MV-4-11 (cell line): Measurements from ENCODE around the gene PARD6G.
"Not testable (repeated sequence)": the region's sequence is repeated elsewhere in the genome, so short reads cannot be mapped to it uniquely, and the experiment has no call there.

Experiments used
- DNase-seq: peaks from one replicate; lab custom pipeline; 2025; lab: John Stamatoyannopoulos, UW

Gene PARD6G

GRCh38 chr18:80241919-80242777 lies 5.2 kb downstream of the PARD6G start:
- DNase-seq = no peak

GRCh38 chr18:80239830-80240229 lies 7.5 kb downstream of the PARD6G start:
- DNase-seq = no peak

GRCh38 chr18:80238651-80239260 lies 8.6 kb downstream of the PARD6G start:
- no peak for DNase-seq

GRCh38 chr18:80237519-80237918 lies 9.8 kb downstream of the PARD6G start:
- not testable (repeated sequence) for DNase-seq

GRCh38 chr18:80234398-80234797 lies 12.9 kb downstream of the PARD6G start:
- DNase-seq = no peak

GRCh38 chr18:80233899-80234298 lies 13.4 kb downstream of the PARD6G start:
- DNase-seq = no peak

GRCh38 chr18:80233201-80233835 lies 14.0 kb downstream of the PARD6G start:
- DNase-seq = no peak

GRCh38 chr18:80232710-80233109 lies 14.6 kb downstream of the PARD6G start:
- DNase-seq = no peak

- DNase-seq = no peak
Measured at GRCh38 chr18:80232030-80232429, 15.3 kb downstream of the PARD6G start.

GRCh38 chr18:80231616-80232015 lies 15.7 kb downstream of the PARD6G start:
- DNase-seq = no peak

GRCh38 chr18:80231151-80231550 lies 16.2 kb downstream of the PARD6G start:
- no peak for DNase-seq

DNA sequence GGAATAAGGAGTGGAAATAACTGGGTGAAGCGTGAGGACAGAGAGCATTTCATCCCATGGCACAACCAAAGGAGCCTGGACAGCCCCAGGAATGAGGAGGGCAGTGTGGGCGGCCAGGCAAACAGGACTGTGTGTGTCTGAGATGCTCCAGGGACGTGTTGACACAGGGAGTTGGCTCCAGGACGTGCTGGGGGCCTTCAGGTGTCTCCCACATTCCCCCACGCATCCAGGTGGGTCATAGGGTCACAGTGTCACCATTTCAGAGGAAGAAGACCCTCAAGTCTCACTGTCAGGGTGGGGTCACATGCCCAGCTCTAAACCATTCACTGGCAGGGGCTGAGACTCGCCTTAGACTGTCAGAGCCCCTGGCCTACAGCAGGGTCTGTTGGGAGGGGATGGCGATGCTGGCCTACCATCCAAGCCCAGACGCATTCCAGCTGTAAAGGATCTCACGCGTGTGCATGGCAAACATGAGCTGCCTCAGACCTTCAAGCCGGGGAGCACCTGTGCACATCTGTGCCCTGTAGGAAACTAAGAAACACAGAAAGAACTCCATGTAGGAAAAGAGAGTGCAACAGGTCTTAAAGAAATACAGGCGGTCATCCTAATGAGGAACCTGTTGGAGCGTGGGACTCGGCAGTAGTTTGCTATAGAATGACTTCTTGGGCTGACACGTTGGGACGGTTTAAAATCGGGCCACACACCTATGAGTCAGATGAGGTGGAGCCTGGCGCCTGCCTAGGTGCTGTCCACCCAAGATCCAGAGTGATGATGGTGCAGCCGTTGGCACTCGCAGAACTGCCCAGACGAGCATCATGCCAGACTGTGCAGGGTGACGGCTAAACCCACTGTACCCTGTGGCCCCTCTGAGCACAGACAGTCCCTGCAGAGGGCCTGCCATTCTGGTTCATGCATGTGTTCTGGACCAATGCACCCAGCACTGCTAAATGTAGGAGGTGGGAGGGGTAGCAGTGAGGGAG lies 17.3 kb downstream of the PARD6G start:
- no peak for DNase-seq

- DNase-seq = no peak
Measured at GRCh38 chr18:80229363-80229762, 18.0 kb downstream of the PARD6G start.

DNA sequence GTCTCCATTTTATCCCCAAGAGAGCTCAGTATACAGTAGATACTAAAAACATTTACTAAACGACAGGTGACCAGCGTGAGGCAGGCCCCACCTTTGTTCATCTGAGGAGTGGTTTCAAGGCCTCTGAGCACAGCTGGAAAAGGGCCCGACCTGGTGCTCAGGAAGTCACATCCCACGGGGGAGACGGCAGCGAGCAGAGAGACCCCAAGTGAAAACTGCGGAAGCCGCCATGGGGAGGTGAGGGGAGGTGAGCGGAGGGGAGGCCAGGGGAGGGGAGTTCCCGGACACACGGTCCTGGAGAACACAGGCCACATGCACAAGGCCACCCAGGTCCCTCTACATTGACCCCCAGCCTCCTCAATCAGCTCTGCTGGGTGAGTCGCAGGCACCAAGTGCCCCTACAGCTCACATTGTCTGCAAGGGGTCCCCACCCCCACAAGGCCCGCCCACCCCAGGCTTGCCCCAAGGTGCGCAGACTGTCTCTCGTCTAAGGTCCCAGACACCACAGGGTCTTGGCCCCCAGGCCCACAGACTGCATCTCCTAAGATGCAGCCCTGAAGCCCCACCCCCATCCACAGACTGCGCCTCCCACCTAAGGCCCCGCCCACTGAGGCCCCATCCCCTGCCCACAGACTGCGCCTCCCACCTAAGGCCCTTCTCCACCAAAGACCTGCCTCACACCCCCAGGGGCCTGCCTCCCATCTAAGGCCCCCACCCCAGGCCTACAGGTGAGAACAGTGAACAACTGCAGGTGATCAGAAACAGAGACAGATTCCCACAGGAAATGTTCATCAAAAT lies 19.1 kb downstream of the PARD6G start:
- no peak for DNase-seq

DNA sequence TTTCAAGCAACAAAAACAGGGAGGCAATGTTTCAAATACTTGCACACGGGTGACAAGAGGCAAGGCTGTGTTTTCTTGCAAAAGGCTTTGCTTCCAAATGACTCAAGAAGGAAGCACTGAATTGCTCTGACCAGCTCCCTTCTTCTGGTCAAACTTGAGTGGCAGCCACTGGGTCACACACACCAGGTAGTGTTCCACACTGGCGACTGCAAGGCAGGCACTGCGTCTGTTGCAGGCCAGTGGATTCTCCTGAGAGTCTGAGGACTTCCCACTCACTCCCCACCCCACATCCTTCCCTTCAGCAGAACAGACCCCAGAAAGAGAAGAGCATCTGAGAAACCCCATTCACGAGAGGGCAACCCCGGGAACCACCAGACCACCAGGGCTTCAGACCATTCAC lies 19.8 kb downstream of the PARD6G start:
- DNase-seq = no peak

GRCh38 chr18:80225685-80226084 lies 21.6 kb downstream of the PARD6G start:
- DNase-seq = no peak

DNA sequence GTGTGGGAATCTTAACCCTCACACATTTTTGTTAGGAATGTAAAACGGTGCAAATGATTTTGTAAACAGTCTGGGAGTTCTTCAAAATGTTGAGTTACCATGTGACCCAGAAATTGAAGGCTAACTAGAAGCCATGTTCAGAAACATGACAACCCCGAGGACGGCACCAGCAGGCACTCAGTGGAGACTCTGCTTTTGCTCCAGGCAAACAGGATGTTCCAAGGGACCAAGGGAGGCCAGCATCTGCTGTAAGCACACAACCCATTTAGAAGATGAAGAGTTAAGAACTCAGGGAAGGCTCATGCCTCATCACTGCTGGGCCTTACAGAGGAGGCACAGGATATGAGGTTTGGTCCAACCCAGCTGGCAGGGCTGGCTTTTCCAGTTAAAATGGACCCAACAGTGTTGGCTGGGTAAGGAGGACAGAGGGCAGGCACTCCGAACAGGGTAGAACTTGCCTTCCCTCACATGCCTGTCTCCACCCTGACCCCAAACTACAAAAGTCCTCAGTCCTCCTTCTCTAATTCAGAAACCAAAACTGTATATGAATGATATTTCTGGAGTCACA lies 23.6 kb downstream of the PARD6G start:
- no peak for DNase-seq

DNA sequence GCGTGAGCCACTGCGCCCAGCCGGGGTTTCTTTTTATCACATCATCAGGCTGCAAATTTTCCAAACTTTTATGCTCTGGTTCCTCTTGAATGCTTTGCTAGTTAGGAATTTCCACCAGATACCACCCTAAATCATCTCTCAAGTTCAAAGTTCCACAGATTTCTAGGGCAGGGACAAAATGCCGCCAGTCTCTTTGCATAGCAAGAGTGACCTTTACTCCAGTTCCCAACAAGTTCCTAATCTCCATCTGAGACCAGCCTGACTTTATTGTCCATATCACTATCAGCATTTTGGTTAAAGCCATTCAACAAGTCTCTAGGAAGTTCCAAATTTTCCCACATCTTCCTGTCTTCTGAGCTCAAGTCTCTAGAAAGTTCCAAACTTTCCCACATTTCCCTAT lies 27.8 kb downstream of the PARD6G start:
- DNase-seq = not testable (repeated sequence)

DNA sequence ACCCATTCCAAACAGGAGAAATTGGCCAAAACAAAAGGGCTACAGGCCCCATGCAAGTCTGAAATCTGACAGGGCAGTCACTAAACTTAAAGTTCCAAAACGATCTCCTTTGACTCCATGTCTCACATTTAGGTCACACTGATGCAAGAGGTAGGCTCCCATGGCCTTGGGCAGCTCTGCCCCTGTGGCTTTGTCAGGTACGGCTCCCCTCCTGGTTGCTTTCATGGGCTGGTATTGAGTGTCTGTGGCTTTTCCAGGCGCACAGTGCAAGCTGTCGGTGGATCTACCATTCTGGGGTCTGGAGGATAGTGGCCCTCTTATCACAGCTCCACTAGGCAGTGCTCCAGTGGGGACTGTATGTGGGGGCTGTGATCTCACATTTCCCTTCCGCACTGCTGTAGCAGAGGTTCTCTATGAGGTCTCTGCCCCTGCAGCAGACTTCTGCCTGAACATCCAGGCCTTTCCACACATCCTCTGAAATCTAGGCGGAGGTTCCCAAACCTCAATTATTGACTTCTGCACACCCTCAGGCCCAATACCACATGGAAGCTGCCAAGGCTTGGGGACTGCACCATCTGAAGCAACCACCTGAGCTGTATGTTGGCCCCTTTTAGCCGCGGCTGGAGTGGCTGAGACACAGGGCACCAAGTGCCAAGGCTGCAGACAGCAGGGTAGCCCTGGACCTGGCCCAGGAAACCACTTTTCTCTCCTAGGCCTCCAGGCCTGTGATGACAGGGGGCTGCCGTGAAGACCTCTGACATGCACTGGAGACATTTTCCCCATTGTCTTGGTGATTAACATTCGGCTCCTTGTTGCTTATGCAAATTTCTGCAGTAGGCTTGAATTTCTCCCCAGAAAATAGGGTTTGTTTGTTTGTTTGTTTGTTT lies 28.7 kb downstream of the PARD6G start:
- no peak for DNase-seq

DNA sequence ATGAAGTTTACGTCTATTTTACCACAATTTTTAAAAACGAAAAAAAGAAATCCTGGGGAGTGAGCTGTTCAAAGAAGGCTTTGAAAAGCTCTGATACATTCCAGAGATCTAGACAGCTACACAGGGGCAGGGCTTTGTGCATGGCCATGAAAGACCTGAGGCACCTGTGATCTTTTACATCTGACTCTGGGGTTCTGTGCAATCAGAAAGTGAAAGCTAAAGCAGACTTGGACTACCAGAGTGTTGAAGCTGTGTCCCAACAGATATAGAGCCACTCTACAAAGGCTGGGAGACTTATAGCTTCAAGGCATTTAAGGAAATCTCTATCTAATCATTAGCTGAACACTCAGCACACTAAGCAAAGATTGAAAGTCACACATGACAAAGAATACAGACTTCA lies 34.1 kb downstream of the PARD6G start:
- DNase-seq = no peak
